Neuronal stem cell (in vitro differentiated cells): Measurements from ENCODE around the gene DQX1.
A peak's percentile ranks its signal among the peaks of the same experiment; 100 is the strongest.

Experiments
- DNase-seq: peaks from one replicate; pipeline ENCODE4 v3.0.0-alpha.2; 2013; ENCODE audit warnings: low spot score
- H2AFZ ChIP-seq: one replicate; pipeline ENCODE4 v1.6.1; 2013; ENCODE audit warnings: mild to moderate bottlenecking, low read length, inconsistent platforms
- H2AK5ac ChIP-seq: 2 replicates; pipeline ENCODE4 v1.6.1; 2013; ENCODE audit warnings: low read depth, mild to moderate bottlenecking, inconsistent platforms, low read length, moderate library complexity, mixed read lengths
- H2BK120ac ChIP-seq: 2 replicates; pipeline ENCODE4 v1.6.1; 2013; ENCODE audit warnings: low read depth, mild to moderate bottlenecking, inconsistent platforms, low read length, moderate library complexity, mixed read lengths
- H2BK12ac ChIP-seq: one replicate; pipeline ENCODE4 v1.6.1; 2013; ENCODE audit warnings: low read length, inconsistent platforms
- H2BK15ac ChIP-seq: 2 replicates; pipeline ENCODE4 v1.6.1; 2013; ENCODE audit warnings: mild to moderate bottlenecking, low read length, inconsistent platforms, mixed read lengths
- H2BK5ac ChIP-seq: one replicate; pipeline ENCODE4 v1.6.1; 2013; ENCODE audit warnings: inconsistent platforms, mild to moderate bottlenecking, low read length, moderate library complexity
- H3K14ac ChIP-seq: one replicate; pipeline ENCODE4 v1.6.1; 2013; ENCODE audit warnings: low read length, inconsistent platforms
- H3K18ac ChIP-seq: 2 replicates; pipeline ENCODE4 v1.6.1; 2013; ENCODE audit warnings: low read length, inconsistent platforms
- H3K23ac ChIP-seq: 2 replicates; pipeline ENCODE4 v1.6.1; 2013; ENCODE audit warnings: low read depth, mild to moderate bottlenecking, mixed read lengths, low read length, inconsistent platforms; ENCODE audit not compliant: poor library complexity
- H3K27ac ChIP-seq: replicated peaks from 3 replicates; pipeline ENCODE4 v1.5.1; 2013; ENCODE audit warnings: low read length, inconsistent platforms
- H3K27me3 ChIP-seq, 3 experiments: 2 replicates each; pipeline ENCODE4 v1.6.1; 2013; ENCODE audit warnings: low read length in 3 of 3, mild to moderate bottlenecking in 2 of 3, inconsistent platforms in 1 of 3, low read depth in 1 of 3, mixed read lengths in 1 of 3, moderate library complexity in 1 of 3; ENCODE audit not compliant: control insufficient read depth in 3 of 3, insufficient read depth in 3 of 3
- H3K36me3 ChIP-seq, 2 donors: replicated peaks in 1 of 2; 2 replicates each; pipeline ENCODE4 v1.6.1; 2013; ENCODE audit warnings: low read length in 2 of 2; ENCODE audit not compliant: control insufficient read depth in 2 of 2, insufficient read depth in 2 of 2
- H3K4ac ChIP-seq: 2 replicates; pipeline ENCODE4 v1.6.1; 2013; ENCODE audit warnings: inconsistent platforms, mild to moderate bottlenecking, low read length, moderate library complexity
- H3K4me1 ChIP-seq, 2 donors: 1 replicate in 1 of 2; 2 replicates in 1 of 2; pipeline ENCODE4 v1.6.1; 2013; ENCODE audit warnings: low read length in 2 of 2, low read depth in 1 of 2; ENCODE audit not compliant: control insufficient read depth in 2 of 2, insufficient read depth in 1 of 2
- H3K4me2 ChIP-seq: one replicate; pipeline ENCODE4 v1.6.1; 2013; ENCODE audit warnings: mild to moderate bottlenecking, low read length, inconsistent platforms; ENCODE audit not compliant: insufficient read depth, poor library complexity, severe bottlenecking
- H3K4me3 ChIP-seq, 2 donors: 2 replicates each; pipeline ENCODE4 v1.5.1; 2013; ENCODE audit warnings: low read length in 2 of 2, mild to moderate bottlenecking in 2 of 2, inconsistent platforms in 1 of 2, moderate library complexity in 1 of 2
- H3K79me1 ChIP-seq: one replicate; pipeline ENCODE4 v1.6.1; 2013; ENCODE audit warnings: low read depth, mild to moderate bottlenecking, inconsistent platforms, low read length, moderate library complexity
- H3K9ac ChIP-seq: one replicate; pipeline ENCODE4 v1.6.1; 2013; ENCODE audit warnings: mild to moderate bottlenecking, low read depth, low read length, inconsistent platforms; ENCODE audit not compliant: poor library complexity
- H3K9me3 ChIP-seq, 2 donors: replicated peaks in 1 of 2; 2 replicates each; pipeline versions ENCODE3 to v1.6.1; 2013; ENCODE audit warnings: low read length in 2 of 2, mild to moderate bottlenecking in 2 of 2, inconsistent platforms in 1 of 2, low read depth in 1 of 2, mixed read lengths in 1 of 2, moderate library complexity in 1 of 2; ENCODE audit not compliant: control insufficient read depth in 2 of 2, insufficient read depth in 1 of 2
- H4K8ac ChIP-seq: one replicate; pipeline ENCODE4 v1.6.1; 2013; ENCODE audit warnings: low read depth, mild to moderate bottlenecking, inconsistent platforms, low read length, moderate library complexity
- H4K91ac ChIP-seq: one replicate; pipeline ENCODE4 v1.6.1; 2013; ENCODE audit warnings: low read length, low read depth, mild to moderate bottlenecking, inconsistent platforms; ENCODE audit not compliant: poor library complexity
- WGBS, 2 donors: extraction: QIAGEN DNeasy Blood & Tissue Kit; methylation state at CpG; one replicate each; pipeline ENCODE4 v1.1.7; 2013; ENCODE audit warnings: missing lambda C conversion rate in 2 of 2, mixed read lengths in 1 of 2; ENCODE audit not compliant: insufficient read length in 2 of 2, insufficient replicate concordance in 1 of 2; ENCODE audit errors: extremely low coverage in 2 of 2; 5-methylcytosine and 5-hydroxymethylcytosine counted together

Gene DQX1

GRCh38 chr2:74534411-74534810 lies 8.4 kb upstream of the DQX1 start:
- H3K9ac ChIP-seq: peak overlapping the region; percentile 13
- no CpG with 5 or more reads among the region's 12 CpGs for WGBS, 2 donors
- no peak overlapping the region for H3K27ac ChIP-seq
- no peaks in the 10 kb centered on the region for H3K79me1 ChIP-seq
- no peak overlapping the region for H2BK120ac ChIP-seq
- H4K91ac ChIP-seq: no peak overlapping the region
- no peak overlapping the region for H3K23ac ChIP-seq
- no peak overlapping the region for H2AK5ac ChIP-seq
- no peak overlapping the region for H3K18ac ChIP-seq
- no peaks in the 10 kb centered on the region for H3K27me3 ChIP-seq
- H2BK15ac ChIP-seq: no peak overlapping the region
- H2BK5ac ChIP-seq: no peak overlapping the region
- H3K4me3 ChIP-seq: no peak overlapping the region
- H4K8ac ChIP-seq: no peak overlapping the region
- no peak for DNase-seq
- H3K4me1 ChIP-seq: peaks cover 5 to 9% of the 10 kb centered on the region in 2 donors
- no peak overlapping the region for H2AFZ ChIP-seq
- no peak overlapping the region for H3K4me2 ChIP-seq
- H3K9me3 ChIP-seq: no peaks in the 10 kb centered on the region
- H3K36me3 ChIP-seq: peaks cover 15 to 51% of the 10 kb centered on the region in 2 donors
- H3K14ac ChIP-seq: no peak overlapping the region
- no peak overlapping the region for H2BK12ac ChIP-seq
- H3K4ac ChIP-seq: no peak overlapping the region

GRCh38 chr2:74533464-74533863 lies 7.4 kb upstream of the DQX1 start:
- Histone ChIP-seq H2BK120ac (no peak overlapping the region), H3K36me3 (peaks cover 15 to 51% of the 10 kb centered on the region in 2 donors), H2BK5ac (no peak overlapping the region), H3K4ac (no peak overlapping the region), H3K9me3 (no peaks in the 10 kb centered on the region), H3K27me3 (no peaks in the 10 kb centered on the region), H2BK12ac (no peak overlapping the region), H4K91ac (no peak overlapping the region), H3K4me2 (no peak overlapping the region), H3K4me1 (peaks cover 7 to 15% of the 10 kb centered on the region in 2 donors), H3K23ac (no peak overlapping the region), H4K8ac (no peak overlapping the region), H2AK5ac (no peak overlapping the region), H3K9ac (no peak overlapping the region), H2BK15ac (no peak overlapping the region), H3K14ac (no peak overlapping the region), H3K79me1 (peaks cover 4% of the 10 kb centered on the region), H3K27ac (no peak overlapping the region), H3K4me3 (no peak overlapping the region), H2AFZ (no peak overlapping the region), H3K18ac (no peak overlapping the region)
- no peak for DNase-seq
- no CpG with 5 or more reads among the region's 4 CpGs for WGBS, 2 donors

- Histone ChIP-seq H2BK12ac (no peak overlapping the region), H3K4me3 (no peak overlapping the region), H3K4me2 (no peak overlapping the region), H3K14ac (no peak overlapping the region), H3K9ac (no peak overlapping the region), H2BK120ac (no peak overlapping the region), H3K36me3 (peaks cover 26 to 63% of the 10 kb centered on the region in 2 donors), H3K27me3 (no peaks in the 10 kb centered on the region), H3K4me1 (peaks cover 11 to 17% of the 10 kb centered on the region in 2 donors), H2BK5ac (no peak overlapping the region), H3K79me1 (peaks cover 5% of the 10 kb centered on the region), H3K23ac (no peak overlapping the region), H2AK5ac (no peak overlapping the region), H3K27ac (no peak overlapping the region), H2AFZ (no peak overlapping the region), H3K9me3 (no peaks in the 10 kb centered on the region), H4K8ac (no peak overlapping the region), H2BK15ac (no peak overlapping the region), H4K91ac (no peak overlapping the region), H3K4ac (no peak overlapping the region), H3K18ac (no peak overlapping the region)
- DNase-seq: no peak
Observed at GRCh38 chr2:74532222-74532621, 6.2 kb upstream of the DQX1 start.

- H3K9me3 ChIP-seq: peaks cover 0 to 2% of the 10 kb centered on the region in 2 donors
- no peak overlapping the region for H3K27ac ChIP-seq
- peaks cover 5% of the 10 kb centered on the region for H3K79me1 ChIP-seq
- no CpG with 5 or more reads among the region's 7 CpGs for WGBS, 2 donors
- no peak overlapping the region for H2BK15ac ChIP-seq
- H2BK12ac ChIP-seq: no peak overlapping the region
- peaks cover 11 to 17% of the 10 kb centered on the region in 2 donors for H3K4me1 ChIP-seq
- H3K4ac ChIP-seq: no peak overlapping the region
- H4K91ac ChIP-seq: no peak overlapping the region
- H2AFZ ChIP-seq: no peak overlapping the region
- H3K14ac ChIP-seq: no peak overlapping the region
- H2BK120ac ChIP-seq: no peak overlapping the region
- DNase-seq: no peak
- H3K4me3 ChIP-seq: no peak overlapping the region
- H3K18ac ChIP-seq: no peak overlapping the region
- H3K36me3 ChIP-seq: peaks cover 32 to 69% of the 10 kb centered on the region in 2 donors
- H2AK5ac ChIP-seq: no peak overlapping the region
- H3K23ac ChIP-seq: no peak overlapping the region
- no peak overlapping the region for H3K4me2 ChIP-seq
- H2BK5ac ChIP-seq: no peak overlapping the region
- H3K9ac ChIP-seq: no peak overlapping the region
- H3K27me3 ChIP-seq: no peaks in the 10 kb centered on the region
- H4K8ac ChIP-seq: no peak overlapping the region
Observed at GRCh38 chr2:74531666-74532065, 5.6 kb upstream of the DQX1 start.
